CD14-positive monocyte (primary cell): ENCODE results near the gene KCNJ8. TPM values are rescaled to one million over a fixed set of nuclear protein-coding genes. Genes with fewer than 3 reads are reported as not detected.

Experiments
- DNase-seq, 3 donors: peaks; one replicate each; pipeline ENCODE4 v3.0.0-alpha.2; 2011 to 2022
- H2AFZ ChIP-seq: 2 replicates; pipeline ENCODE4 v1.6.0; 2012; ENCODE audit warnings: mild to moderate bottlenecking, low read depth, low read length, inconsistent platforms; ENCODE audit not compliant: insufficient read depth, poor library complexity, severe bottlenecking
- H3K27ac ChIP-seq, 2 donors: 1 replicate in 1 of 2; 2 replicates in 1 of 2; pipeline ENCODE4 v1.5.1; 2012 to 2013; ENCODE audit warnings: low read length in 2 of 2, control low read depth in 1 of 2, inconsistent platforms in 1 of 2, low read depth in 1 of 2, mild to moderate bottlenecking in 1 of 2
- H3K27me3 ChIP-seq, 2 donors: one replicate each; pipeline versions ENCODE4 v1.6.0 to v1.6.1; 2011 to 2013; ENCODE audit warnings: low read length in 2 of 2; ENCODE audit not compliant: control insufficient read depth in 2 of 2, insufficient read depth in 2 of 2
- H3K36me3 ChIP-seq, 2 donors: replicated peaks in 1 of 2; 1 replicate in 1 of 2; 2 replicates in 1 of 2; pipeline versions ENCODE4 v1.5.1 to v1.6.1; 2012 to 2013; ENCODE audit warnings: low read length in 2 of 2, control low read depth in 1 of 2, inconsistent platforms in 1 of 2, mild to moderate bottlenecking in 1 of 2; ENCODE audit not compliant: insufficient read depth in 2 of 2, control insufficient read depth in 1 of 2
- H3K4me1 ChIP-seq, 2 donors: 1 replicate in 1 of 2; 2 replicates in 1 of 2; pipeline versions ENCODE4 v1.5.1 to v1.6.1; 2012 to 2013; ENCODE audit warnings: low read length in 2 of 2, control low read depth in 1 of 2, inconsistent platforms in 1 of 2, mild to moderate bottlenecking in 1 of 2, moderate library complexity in 1 of 2; ENCODE audit not compliant: insufficient read depth in 2 of 2, control insufficient read depth in 1 of 2
- H3K4me2 ChIP-seq: replicated peaks from 2 replicates; pipeline ENCODE3; 2012; ENCODE audit warnings: low read length, moderate library complexity, mild to moderate bottlenecking; ENCODE audit not compliant: poor library complexity, severe bottlenecking; ENCODE audit errors: extremely low read depth
- H3K4me3 ChIP-seq, 3 experiments: fragments of 200-600 bp in 1 of 3; sonication (generic) in 1 of 3; replicated peaks in 1 of 3; 1 replicate in 2 of 3; 2 replicates in 1 of 3; pipeline ENCODE4 v1.5.1; 2011 to 2013; ENCODE audit warnings: low read length in 3 of 3, mild to moderate bottlenecking in 3 of 3, control low read depth in 2 of 3, low read depth in 2 of 3, inconsistent platforms in 1 of 3, moderate library complexity in 1 of 3
- H3K79me2 ChIP-seq: 2 replicates; pipeline ENCODE4 v1.6.0; 2012; ENCODE audit warnings: mild to moderate bottlenecking, control low read depth, inconsistent platforms, low read length, moderate library complexity; ENCODE audit not compliant: insufficient read depth
- H3K9ac ChIP-seq: 2 replicates; pipeline ENCODE4 v1.6.0; 2017; ENCODE audit warnings: low read length, mild to moderate bottlenecking; ENCODE audit not compliant: insufficient read depth, poor library complexity, severe bottlenecking
- H3K9me3 ChIP-seq, 2 donors: replicated peaks in 1 of 2; 1 replicate in 1 of 2; 2 replicates in 1 of 2; pipeline versions ENCODE4 v1.5.1 to v1.6.1; 2012 to 2013; ENCODE audit warnings: low read length in 2 of 2, control low read depth in 1 of 2; ENCODE audit not compliant: control insufficient read depth in 1 of 2, insufficient read depth in 1 of 2
- H4K20me1 ChIP-seq: 2 replicates; pipeline ENCODE4 v1.6.0; 2012; ENCODE audit warnings: mild to moderate bottlenecking, low read length, control low read depth, moderate library complexity; ENCODE audit not compliant: insufficient read depth
- H3K27ac Mint-ChIP-seq, 7 donors: one replicate each; pipeline ENCODE4 v1.8.0; 2020; ENCODE audit warnings: mild to moderate bottlenecking in 7 of 7, mixed read lengths in 7 of 7, moderate library complexity in 6 of 7, inconsistent platforms in 2 of 7
- H3K27me3 Mint-ChIP-seq, 3 donors: one replicate each; pipeline ENCODE4 v1.8.0; 2021 to 2022; ENCODE audit warnings: low read depth in 3 of 3, mild to moderate bottlenecking in 3 of 3, mixed read lengths in 3 of 3, moderate library complexity in 3 of 3, inconsistent platforms in 1 of 3
- H3K36me3 Mint-ChIP-seq, 2 donors: one replicate each; pipeline ENCODE4 v1.8.0; 2020; ENCODE audit warnings: mixed read lengths in 2 of 2, inconsistent platforms in 1 of 2, mild to moderate bottlenecking in 1 of 2
- H3K4me1 Mint-ChIP-seq: one replicate; pipeline ENCODE4 v1.8.0; 2020; ENCODE audit warnings: mild to moderate bottlenecking, mixed read lengths
- H3K4me3 Mint-ChIP-seq, 2 donors: one replicate each; pipeline ENCODE4 v1.8.0; 2020; ENCODE audit warnings: mild to moderate bottlenecking in 2 of 2, mixed read lengths in 2 of 2, moderate library complexity in 1 of 2
- H3K9me3 Mint-ChIP-seq, 7 donors: one replicate each; pipeline ENCODE4 v1.8.0; 2020 to 2022; ENCODE audit warnings: mixed read lengths in 7 of 7, mild to moderate bottlenecking in 6 of 7, moderate library complexity in 6 of 7, inconsistent platforms in 2 of 7
- CTCF ChIP-seq: fragments of 200-600 bp; IDR thresholded peaks from one replicate; pipeline ENCODE4 v1.8.0; 2022; ENCODE audit warnings: antibody characterized with exemption, mild to moderate bottlenecking
- WGBS: methylation state at CpG from one replicate; pipeline ENCODE4 v1.1.5; 2013; ENCODE audit warnings: missing lambda C conversion rate; ENCODE audit not compliant: insufficient coverage; 5-methylcytosine and 5-hydroxymethylcytosine counted together
- intact Hi-C, 2 donors: fragments of 100-400 bp; cut with micrococcal nuclease; formaldehyde crosslinking; loops; one replicate each; pipeline versions ENCODE4 v1.15.0 to v1.15.1; 2023
- polyA plus RNA-seq, 3 donors: library from polyadenylated mRNA; depleted of rRNA in 1 of 3; unstranded in 2 of 3; stranded (reverse) in 1 of 3; fragments of 300-500 nt in 2 of 3; fragments of >200 nt in 1 of 3; fragmentation: Illumina TruSeq in 2 of 3; gene quantifications; 1 replicate in 2 of 3; 2 replicates in 1 of 3; pipeline ENCODE4 v1.2.3, GENCODE V29; 2012 to 2021

The KCNJ8 gene
- polyA plus RNA-seq, 3 donors, result not detected

- Histone ChIP-seq H3K36me3 (no peaks in the 10 kb centered on the region), H3K79me2 (no peaks in the 10 kb centered on the region), H3K27me3 (peaks cover 47 to 54% of the 10 kb centered on the region in 2 donors), H3K4me1 (no peaks in the 10 kb centered on the region), H3K4me3 (no peak overlapping the region), H3K27ac (no peak overlapping the region), H3K4me2 (no peak overlapping the region), H4K20me1 (no peaks in the 10 kb centered on the region), H3K9me3 (no peaks in the 10 kb centered on the region), H3K9ac (no peak overlapping the region), H2AFZ (no peak overlapping the region)
- no peak for DNase-seq
- intact Hi-C loops, result no loop called here
- peaks cover 0 to 5% (median 2%) of the 10 kb centered on the region in 7 donors for H3K9me3 Mint-ChIP-seq
- H3K27ac Mint-ChIP-seq, result no peak overlapping the region
- H3K36me3 Mint-ChIP-seq, result no peaks in the 10 kb centered on the region
- H3K27me3 Mint-ChIP-seq, result peaks cover 46 to 57% (median 49%) of the 10 kb centered on the region in 3 donors
- WGBS, result 16% methylated on average over 20 of the region's 23 CpGs
- H3K4me1 Mint-ChIP-seq, result peaks cover 2% of the 10 kb centered on the region
- peak overlapping the region in 1 of 2 donors; percentile 73 for H3K4me3 Mint-ChIP-seq
- no peak for TF ChIP-seq CTCF
These were observed 1.2 kb downstream of the KCNJ8 start for GRCh38 chr12:21773263-21773741.

GRCh38 chr12:21771311-21771710 is 3.2 kb downstream of the KCNJ8 start:
- Mint-ChIP-seq H3K9me3 (peaks cover 0 to 8% (median 2%) of the 10 kb centered on the region in 7 donors), H3K36me3 (no peaks in the 10 kb centered on the region), H3K27ac (no peak overlapping the region), H3K27me3 (peaks cover 41 to 44% (median 42%) of the 10 kb centered on the region in 3 donors), H3K4me3 (no peak overlapping the region), H3K4me1 (peaks cover 2% of the 10 kb centered on the region)
- Histone ChIP-seq H3K4me1 (no peaks in the 10 kb centered on the region), H3K9ac (no peak overlapping the region), H3K36me3 (no peaks in the 10 kb centered on the region), H3K9me3 (no peaks in the 10 kb centered on the region), H3K4me3 (no peak overlapping the region), H3K4me2 (no peak overlapping the region), H3K79me2 (no peaks in the 10 kb centered on the region), H2AFZ (no peak overlapping the region), H3K27me3 (peaks cover 42 to 48% of the 10 kb centered on the region in 2 donors), H3K27ac (no peak overlapping the region), H4K20me1 (no peaks in the 10 kb centered on the region)
- intact Hi-C loops, result no loop called here
- no peak for TF ChIP-seq CTCF
- DNase-seq, result no peak
- WGBS, result no CpG with 5 or more reads among the region's 1 CpG
